PFSK-1 (cell line): ENCODE measurements around the gene TMEM163.

Experiments used
- POLR2AphosphoS5 ChIP-seq: IDR thresholded peaks from 2 replicates; pipeline ENCODE4 v1.6.1; 2012; ENCODE audit warnings: low read depth, mild to moderate bottlenecking, control low read depth, low read length, moderate library complexity
- REST ChIP-seq, 2 experiments: IDR thresholded peaks; 2 replicates each; pipeline versions ENCODE4 v1.6.1 to v1.8.0; 2011 to 2012; ENCODE audit warnings: low read depth in 2 of 2, low read length in 2 of 2, control low read depth in 1 of 2, inconsistent platforms in 1 of 2, mild to moderate bottlenecking in 1 of 2, moderate library complexity in 1 of 2; ENCODE audit not compliant: insufficient read depth in 1 of 2

GRCh38 chr2:134679294-134679693 is 39.5 kb downstream of the TMEM163 start:
- TF ChIP-seq POLR2AphosphoS5 = no peak
- TF ChIP-seq REST (IDR thresholded peaks at IDR 0.05; ENCODE audit: insufficient read depth in 1 of 2, low read depth in 2 of 2, low read length in 2 of 2) = no peak
